Right lobe of liver (tissue), 4 donors: Measurements from ENCODE around the gene ZDHHC13.

Experiments used
- CTCF ChIP-seq, 4 donors: fragments of 200-600 bp in 3 of 4; fragments of 450-650 bp in 1 of 4; IDR thresholded peaks; one replicate each; pipeline versions ENCODE4 v1.5.1 to v1.8.0; 2016 to 2022; ENCODE audit warnings: antibody characterized with exemption in 4 of 4, mild to moderate bottlenecking in 2 of 4
- POLR2A ChIP-seq: fragments of 450-650 bp; IDR thresholded peaks from one replicate; pipeline ENCODE4 v1.6.1; 2017; ENCODE audit warnings: antibody characterized with exemption, mild to moderate bottlenecking
- donor health status: DM: no; HTN: no; CAD: no.
- donor health status: DM: no; HTN: no; CAD: no.
- donor health status: DM: no; HTN: yes; CAD: no.

GRCh38 chr11:19218786-19219460, 102.0 kb downstream of the ZDHHC13 start:
- TF ChIP-seq CTCF (IDR thresholded peaks at IDR 0.05) (no peak), POLR2A (no peak)
